Activated CD4-positive, alpha-beta memory T cell treated with anti-CD3 and anti-CD28 coated beads for 36 hours (primary cell): Measurements from ENCODE around the gene SAC3D1. TPM values are rescaled to one million over a fixed set of nuclear protein-coding genes. Genes with fewer than 3 reads are reported as not detected.

Experiments used
- microRNA-seq: library from miRNA; unstranded; fragments of <30 nt; microRNA quantifications from one replicate; pipeline ENCODE4 v1.2.0, GENCODE V29; 2022; ENCODE audit warnings: borderline number of aligned reads, borderline microRNAs expressed, borderline replicate concordance
- total RNA-seq, 2 experiments: library from RNA; stranded (reverse); gene quantifications; one replicate each; pipeline ENCODE4 v1.2.3, GENCODE V29; 2021

The SAC3D1 gene
- total RNA-seq, 2 experiments from 2014 or later, result 14.2 to 14.7 TPM

Small RNA genes lying within 50 kb of the gene (microRNA-seq; reads per million reads assigned to microRNA genes)
- not detected for gene MIR6879

Other genes with a start within 250 kb of the SAC3D1 start
- gene MAP4K2, start 238.0 kb upstream of the SAC3D1 start, total RNA-seq, result 10 to 100 TPM; 83.3 to 85.8 TPM
- gene MEN1, start 230.7 kb upstream of the SAC3D1 start, total RNA-seq, result 10 to 100 TPM; 31.3 to 32.2 TPM
- gene CDC42BPG, start 196.6 kb upstream of the SAC3D1 start, total RNA-seq, result under 1 TPM; 0.39 to 0.69 TPM
- gene EHD1, start 162.6 kb upstream of the SAC3D1 start, total RNA-seq, result 100 to 1,000 TPM; 103 to 113 TPM
- 10 to 100 TPM; 20.2 to 20.5 TPM for gene ATG2A, start 124.0 kb upstream of the SAC3D1 start, total RNA-seq
- 10 to 100 TPM in 1 of 2 experiments, 1 to 10 TPM in 1; 9.7 to 11.9 TPM for gene PPP2R5B, start 116.5 kb upstream of the SAC3D1 start, total RNA-seq
- under 1 TPM in 1 of 2 experiments, not detected in 1; 0.46 TPM for gene GPHA2, start 105.3 kb upstream of the SAC3D1 start, total RNA-seq
- under 1 TPM; 0.21 to 0.82 TPM for gene MAJIN, start 69.1 kb upstream of the SAC3D1 start, total RNA-seq
- under 1 TPM in 1 of 2 experiments, not detected in 1; 0.22 TPM for gene BATF2, start 44.2 kb upstream of the SAC3D1 start, total RNA-seq
- gene ARL2, start 27.1 kb upstream of the SAC3D1 start, total RNA-seq, result 100 to 1,000 TPM; 104 to 109 TPM
- gene SNX15, start 13.8 kb upstream of the SAC3D1 start, total RNA-seq, result 10 to 100 TPM; 15.4 to 15.9 TPM
- 10 to 100 TPM; 13.8 to 15.2 TPM for gene NAALADL1, start 17.3 kb downstream of the SAC3D1 start, total RNA-seq
- 100 to 1,000 TPM; 111 to 112 TPM for gene CDCA5, start 42.8 kb downstream of the SAC3D1 start, total RNA-seq
- gene ZFPL1, start 43.0 kb downstream of the SAC3D1 start, total RNA-seq, result 10 to 100 TPM; 28.3 to 31.3 TPM
- gene VPS51, start 55.0 kb downstream of the SAC3D1 start, total RNA-seq, result 10 to 100 TPM; 97.1 to 99.2 TPM
- 10 to 100 TPM; 19.2 to 21.0 TPM for gene TM7SF2, start 70.7 kb downstream of the SAC3D1 start, total RNA-seq
- 1 to 10 TPM; 9.3 to 9.7 TPM for gene ZNHIT2, start 76.5 kb downstream of the SAC3D1 start, total RNA-seq
- 1,000 to 10,000 TPM; 1,138 to 1,149 TPM for gene FAU, start 80.9 kb downstream of the SAC3D1 start, total RNA-seq
- gene MRPL49, start 81.1 kb downstream of the SAC3D1 start, total RNA-seq, result 10 to 100 TPM; 48.5 to 52.5 TPM
- 10 to 100 TPM; 24.5 to 26.2 TPM for gene SYVN1, start 93.3 kb downstream of the SAC3D1 start, total RNA-seq
- gene SPDYC, start 129.0 kb downstream of the SAC3D1 start, total RNA-seq, result not detected
- 100 to 1,000 TPM; 111 to 116 TPM for gene CAPN1, start 140.7 kb downstream of the SAC3D1 start, total RNA-seq
- gene POLA2, start 220.8 kb downstream of the SAC3D1 start, total RNA-seq, result 10 to 100 TPM; 62.9 to 66.9 TPM